K562 (cell line): ENCODE measurements around the gene SCLT1. TPM values are rescaled to one million over a fixed set of nuclear protein-coding genes. Genes with fewer than 3 reads are reported as not detected.
A peak's percentile ranks its signal among the peaks of the same experiment; 100 is the strongest.

Source experiments
- ASH1L ChIP-seq: fragments of 450-650 bp; IDR thresholded peaks from 2 replicates; pipeline ENCODE4 v1.6.1; 2018; ENCODE audit warnings: borderline replicate concordance, mild to moderate bottlenecking, low read depth; ENCODE audit not compliant: partially characterized antibody
- ATF7 ChIP-seq: fragments of 450-650 bp; IDR thresholded peaks from 2 replicates; pipeline ENCODE4 v1.7.1; 2014; ENCODE audit warnings: mild to moderate bottlenecking, moderate library complexity
- BACH1 ChIP-seq: fragments of 200-800 bp; sonication (Bioruptor generic); IDR thresholded peaks from 2 replicates; pipeline ENCODE4 v1.6.1; 2016; ENCODE audit warnings: missing genetic modification characterization, missing compliant biosample characterization
- E2F8 ChIP-seq: fragments of 450-650 bp; IDR thresholded peaks from 2 replicates; pipeline ENCODE4 v1.7.1; 2018; ENCODE audit warnings: mild to moderate bottlenecking, low read depth; ENCODE audit not compliant: partially characterized antibody
- ELF1 ChIP-seq: fragments of 200-800 bp; sonication (Bioruptor generic); IDR thresholded peaks from 2 replicates; pipeline ENCODE4 v1.6.1; 2016; ENCODE audit warnings: missing genetic modification characterization, missing compliant biosample characterization
- EP400 ChIP-seq: fragments of 450-650 bp; IDR thresholded peaks from 2 replicates; pipeline ENCODE4 v1.6.1; 2017; ENCODE audit warnings: antibody characterized with exemption, mild to moderate bottlenecking, moderate library complexity
- EWSR1 ChIP-seq: fragments of 450-650 bp; IDR thresholded peaks from 2 replicates; pipeline ENCODE4 v1.6.1; 2018; ENCODE audit warnings: borderline replicate concordance, mild to moderate bottlenecking, low read depth, moderate library complexity; ENCODE audit not compliant: partially characterized antibody
- KDM5B ChIP-seq: fragments of 200-600 bp; sonication (generic); IDR thresholded peaks from 2 replicates; pipeline ENCODE4 v1.6.1; 2012; ENCODE audit warnings: low read depth, mild to moderate bottlenecking, moderate library complexity, low read length, control low read depth, inconsistent platforms; ENCODE audit not compliant: insufficient replicate concordance
- MTA3 ChIP-seq: fragments of 450-650 bp; formaldehyde crosslinking; IDR thresholded peaks from 2 replicates; pipeline ENCODE4 v1.6.1; 2017; ENCODE audit warnings: mild to moderate bottlenecking, borderline replicate concordance
- NONO ChIP-seq, 2 experiments: fragments of 200-400 bp in 1 of 2; fragments of 450-650 bp in 1 of 2; formaldehyde crosslinking in 1 of 2; IDR thresholded peaks; 2 replicates each; pipeline ENCODE4 v1.6.1; 2017; ENCODE audit warnings: low read depth in 2 of 2, mild to moderate bottlenecking in 2 of 2, moderate library complexity in 2 of 2, low read length in 1 of 2
- PML ChIP-seq: IDR thresholded peaks from 2 replicates; pipeline ENCODE4 v1.6.1; 2012; ENCODE audit warnings: low read length, inconsistent platforms
- POLR2A ChIP-seq: fragments of 450-650 bp; conservative IDR thresholded peaks from 2 replicates; pipeline ENCODE4 v1.6.1; 2016
- SUPT5H ChIP-seq: fragments of 450-650 bp; IDR thresholded peaks from 2 replicates; pipeline ENCODE4 v1.6.1; 2016
- TAF1 ChIP-seq: IDR thresholded peaks from 2 replicates; pipeline ENCODE4 v1.6.1; 2011; ENCODE audit warnings: mild to moderate bottlenecking, low read length, moderate library complexity; ENCODE audit not compliant: insufficient read depth, control insufficient read depth, severe bottlenecking; ENCODE audit errors: extremely low read depth
- TAF9B ChIP-seq: fragments of 450-650 bp; IDR thresholded peaks from 2 replicates; pipeline ENCODE4 v1.6.1; 2018; ENCODE audit warnings: mild to moderate bottlenecking; ENCODE audit not compliant: partially characterized antibody
- TEAD4 ChIP-seq, 2 experiments: sonication (generic) in 1 of 2; formaldehyde crosslinking in 1 of 2; IDR thresholded peaks; 2 replicates each; pipeline versions ENCODE4 v1.6.1 to v1.8.0; 2012 to 2022; ENCODE audit warnings: borderline replicate concordance in 1 of 2, inconsistent platforms in 1 of 2, low read length in 1 of 2, mild to moderate bottlenecking in 1 of 2, missing genetic modification reagents in 1 of 2
- ZNF444 ChIP-seq: fragments of 250-450 bp; sonication (Bioruptor Pico); IDR thresholded peaks from 2 replicates; pipeline ENCODE4 v1.4.0; 2020; ENCODE audit warnings: mild to moderate bottlenecking, moderate library complexity
- polyA plus RNA-seq, 8 experiments: library from polyadenylated mRNA; depleted of rRNA in 4 of 8; stranded (reverse) in 5 of 8; unstranded in 3 of 8; fragments of >200 nt; fragmentation: Nextera tagmentation in 2 of 8; fragmentation: Illumina TruSeq in 1 of 8; extraction: Ambion mirVana in 2 of 8; extraction: Trizol in 1 of 8; gene quantifications; 2 replicates each; pipeline versions ENCODE4 v1.2.1 to v1.2.3, GENCODE V29; 2011 to 2014; ENCODE audit warnings: inconsistent platforms in 1 of 8, missing spikeins in 1 of 8
- total RNA-seq, 7 experiments: library from RNA; depleted of rRNA in 6 of 7; stranded (reverse); fragments of >200 nt in 6 of 7; fragmentation: Illumina TruSeq in 2 of 7; extraction: Trizol in 2 of 7; gene quantifications; 2 replicates each; pipeline versions ENCODE4 v1.2.1 to v1.2.3, GENCODE V29; 2011 to 2021; ENCODE audit warnings: low replicate concordance in 1 of 7
- TF ChIP-seq, protein P1 (sequence below): fragments of 450-650 bp; IDR thresholded peaks from 2 replicates; pipeline ENCODE4 v1.6.1; 2016; ENCODE audit warnings: mild to moderate bottlenecking
- TF ChIP-seq, protein P2 (sequence below), 2 experiments: IDR thresholded peaks; 2 replicates each; pipeline ENCODE4 v1.6.1; 2012; ENCODE audit warnings: improper control_type of control experiment in 2 of 2, low read depth in 2 of 2, low read length in 2 of 2, borderline replicate concordance in 1 of 2

SCLT1 gene
- total and polyA plus RNA-seq, 9 of the 15 experiments (the other 6 are each of a cell fraction or from before 2014, with no cell fraction given): 8.0 to 31.9 (median 24.2) TPM

DNA sequence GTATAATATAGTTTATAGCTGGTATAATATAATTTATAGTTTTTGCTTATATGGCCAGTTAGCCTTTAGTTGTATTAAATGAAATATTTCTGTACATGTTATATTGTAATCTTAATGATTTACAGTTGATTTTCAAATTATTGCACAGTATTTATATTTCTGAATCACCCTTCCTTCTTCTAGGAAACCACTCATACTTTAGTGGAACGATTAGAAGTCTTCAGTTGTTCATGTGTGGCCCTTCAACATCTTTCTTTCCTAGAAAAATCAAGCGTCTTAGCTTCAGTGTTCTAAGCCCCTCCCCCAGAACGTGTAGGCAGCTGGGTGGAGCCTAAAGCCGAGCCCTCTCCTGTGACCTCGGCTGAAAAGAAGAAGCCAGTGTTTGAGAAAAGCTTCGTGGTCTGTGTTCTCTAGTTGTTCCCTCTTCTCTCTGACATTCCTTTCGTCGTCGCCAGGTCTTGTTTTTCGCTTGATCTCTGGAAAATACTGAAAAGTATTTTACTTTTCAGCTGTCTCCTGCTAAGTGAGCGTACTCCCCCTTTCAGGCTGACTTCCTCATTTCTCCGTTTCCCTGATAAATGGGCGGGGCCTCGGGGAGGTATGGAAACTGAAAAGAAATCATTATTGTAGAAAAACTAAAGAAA, 2.6 kb upstream of the SCLT1 start, which contains the start of gene C4orf33 (continued):
- TF ChIP-seq TEAD4 (IDR thresholded peaks at IDR 0.05; ENCODE audit: low read length) (peak; percentile 34; the same call in 1 of the 2 replicates), TEAD4 (CRISPR knock-in tag; IDR thresholded peaks at IDR 0.05; ENCODE audit: borderline replicate concordance) (no peak), TAF1 (peak; percentile 55), EWSR1 (no peak), ZNF444 (CRISPR knock-in tag) (no peak), ELF1 (peak; percentile 74), PML (peak; percentile 41; the same call in 1 of the 2 replicates), ASH1L (peak; percentile 49), ATF7 (no peak), TAF9B (peak; percentile 26), KDM5B (peak; percentile 79), E2F8 (no peak), SUPT5H (peak; percentile 80), MTA3 (0 out of 2 replicates have a peak, but pooled peaks have one; percentile 43), BACH1 (tag) (0 out of 2 replicates have a peak, but pooled peaks have one; percentile 34), EP400 (peak; percentile 65), NONO (IDR thresholded peaks at IDR 0.05; ENCODE audit: low read depth in 2 of 2, low read length in 1 of 2) (no peak), POLR2A (peak; percentile 84)
- TF ChIP-seq, protein P1, sequence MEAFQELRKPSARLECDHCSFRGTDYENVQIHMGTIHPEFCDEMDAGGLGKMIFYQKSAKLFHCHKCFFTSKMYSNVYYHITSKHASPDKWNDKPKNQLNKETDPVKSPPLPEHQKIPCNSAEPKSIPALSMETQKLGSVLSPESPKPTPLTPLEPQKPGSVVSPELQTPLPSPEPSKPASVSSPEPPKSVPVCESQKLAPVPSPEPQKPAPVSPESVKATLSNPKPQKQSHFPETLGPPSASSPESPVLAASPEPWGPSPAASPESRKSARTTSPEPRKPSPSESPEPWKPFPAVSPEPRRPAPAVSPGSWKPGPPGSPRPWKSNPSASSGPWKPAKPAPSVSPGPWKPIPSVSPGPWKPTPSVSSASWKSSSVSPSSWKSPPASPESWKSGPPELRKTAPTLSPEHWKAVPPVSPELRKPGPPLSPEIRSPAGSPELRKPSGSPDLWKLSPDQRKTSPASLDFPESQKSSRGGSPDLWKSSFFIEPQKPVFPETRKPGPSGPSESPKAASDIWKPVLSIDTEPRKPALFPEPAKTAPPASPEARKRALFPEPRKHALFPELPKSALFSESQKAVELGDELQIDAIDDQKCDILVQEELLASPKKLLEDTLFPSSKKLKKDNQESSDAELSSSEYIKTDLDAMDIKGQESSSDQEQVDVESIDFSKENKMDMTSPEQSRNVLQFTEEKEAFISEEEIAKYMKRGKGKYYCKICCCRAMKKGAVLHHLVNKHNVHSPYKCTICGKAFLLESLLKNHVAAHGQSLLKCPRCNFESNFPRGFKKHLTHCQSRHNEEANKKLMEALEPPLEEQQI: no peak
- TF ChIP-seq, protein P2, sequence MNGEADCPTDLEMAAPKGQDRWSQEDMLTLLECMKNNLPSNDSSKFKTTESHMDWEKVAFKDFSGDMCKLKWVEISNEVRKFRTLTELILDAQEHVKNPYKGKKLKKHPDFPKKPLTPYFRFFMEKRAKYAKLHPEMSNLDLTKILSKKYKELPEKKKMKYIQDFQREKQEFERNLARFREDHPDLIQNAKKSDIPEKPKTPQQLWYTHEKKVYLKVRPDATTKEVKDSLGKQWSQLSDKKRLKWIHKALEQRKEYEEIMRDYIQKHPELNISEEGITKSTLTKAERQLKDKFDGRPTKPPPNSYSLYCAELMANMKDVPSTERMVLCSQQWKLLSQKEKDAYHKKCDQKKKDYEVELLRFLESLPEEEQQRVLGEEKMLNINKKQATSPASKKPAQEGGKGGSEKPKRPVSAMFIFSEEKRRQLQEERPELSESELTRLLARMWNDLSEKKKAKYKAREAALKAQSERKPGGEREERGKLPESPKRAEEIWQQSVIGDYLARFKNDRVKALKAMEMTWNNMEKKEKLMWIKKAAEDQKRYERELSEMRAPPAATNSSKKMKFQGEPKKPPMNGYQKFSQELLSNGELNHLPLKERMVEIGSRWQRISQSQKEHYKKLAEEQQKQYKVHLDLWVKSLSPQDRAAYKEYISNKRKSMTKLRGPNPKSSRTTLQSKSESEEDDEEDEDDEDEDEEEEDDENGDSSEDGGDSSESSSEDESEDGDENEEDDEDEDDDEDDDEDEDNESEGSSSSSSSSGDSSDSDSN (IDR thresholded peaks at IDR 0.05; ENCODE audit: borderline replicate concordance in 1 of 2, low read depth in 2 of 2, low read length in 2 of 2): 0 out of 4 replicates have a peak, but pooled peaks of 1 of the 2 experiments have one; percentile 36
